ENCODE data around the gene SLC26A11.

GRCh38 chr17:80220054-80220735, at the start of gene SLC26A11, which contains the start of gene SGSH:
- TF ChIP-seq CTCF (IDR thresholded peaks at IDR 0.05) (peak in 1 of 3 experiments; percentile 12), POLR2A (IDR thresholded peaks at IDR 0.05; ENCODE audit: low read depth) (peak; percentile 30), POLR2AphosphoS5 (IDR thresholded peaks at IDR 0.05) (peak; percentile 40 to 73), EP300 (IDR thresholded peaks at IDR 0.05) (no peak)

Measured in esophagus muscularis mucosa (tissue), 4 donors.